Stimulated activated naive B cell treated with anti-CD40 and anti-IgM and Interleukin-4, amounts not matched to agents 10 μg/mL and 1 μg/mL and 100 μg/mL, for 72 hours (primary cell): Measurements from ENCODE around the gene METAP2.

Experiments used
- ATAC-seq, 2 donors: fragments of 150-1000 bp; cut with Tn5 transposase; replicated peaks; 2 replicates each; pipeline ENCODE4 v1.10.0; 2021; ENCODE audit warnings: moderate library complexity in 1 of 2
- DNase-seq: peaks from one replicate; pipeline ENCODE4 v3.0.0; 2021
- H3K27ac Mint-ChIP-seq: one replicate; pipeline ENCODE4 v1.8.0; 2022; ENCODE audit warnings: mild to moderate bottlenecking, mixed read lengths
- H3K27me3 Mint-ChIP-seq, 2 donors: one replicate each; pipeline ENCODE4 v1.8.0; 2022; ENCODE audit warnings: mixed read lengths in 2 of 2
- H3K36me3 Mint-ChIP-seq, 2 donors: one replicate each; pipeline ENCODE4 v1.8.0; 2022; ENCODE audit warnings: mixed read lengths in 2 of 2, mild to moderate bottlenecking in 1 of 2
- H3K4me1 Mint-ChIP-seq, 2 donors: one replicate each; pipeline ENCODE4 v1.8.0; 2022; ENCODE audit warnings: mixed read lengths in 2 of 2, mild to moderate bottlenecking in 1 of 2
- H3K4me3 Mint-ChIP-seq, 2 donors: one replicate each; pipeline ENCODE4 v1.8.0; 2022; ENCODE audit warnings: mild to moderate bottlenecking in 2 of 2, mixed read lengths in 2 of 2, moderate library complexity in 1 of 2
- H3K9me3 Mint-ChIP-seq, 2 donors: one replicate each; pipeline ENCODE4 v1.8.0; 2022; ENCODE audit warnings: mixed read lengths in 2 of 2, mild to moderate bottlenecking in 1 of 2

METAP2 gene

GRCh38 chr12:95509300-95509699, 35.3 kb downstream of the METAP2 start:
- Mint-ChIP-seq H3K27me3 (no peaks in the 10 kb centered on the region), H3K4me1 (peaks cover 3 to 4% of the 10 kb centered on the region in 2 donors), H3K4me3 (no peak overlapping the region), H3K27ac (no peak overlapping the region), H3K36me3 (peaks cover 47 to 65% of the 10 kb centered on the region in 2 donors), H3K9me3 (no peaks in the 10 kb centered on the region)
- ATAC-seq: no peak
- no peak for DNase-seq

- Mint-ChIP-seq H3K27ac (no peak overlapping the region), H3K4me1 (peaks cover 3 to 4% of the 10 kb centered on the region in 2 donors), H3K27me3 (no peaks in the 10 kb centered on the region), H3K4me3 (no peak overlapping the region), H3K36me3 (peaks cover 41 to 50% of the 10 kb centered on the region in 2 donors), H3K9me3 (no peaks in the 10 kb centered on the region)
- no peak for ATAC-seq
- DNase-seq: no peak
Measured at GRCh38 chr12:95511977-95512376, 38.0 kb downstream of the METAP2 start.

- Mint-ChIP-seq H3K4me3 (no peak overlapping the region), H3K27ac (no peak overlapping the region), H3K4me1 (peaks cover 1 to 2% of the 10 kb centered on the region in 2 donors), H3K9me3 (no peaks in the 10 kb centered on the region), H3K36me3 (peaks cover 34 to 39% of the 10 kb centered on the region in 2 donors), H3K27me3 (no peaks in the 10 kb centered on the region)
- ATAC-seq: no peak
- DNase-seq: no peak
Measured at GRCh38 chr12:95513599-95513998, 39.6 kb downstream of the METAP2 start.

GRCh38 chr12:95515197-95515596, 41.2 kb downstream of the METAP2 start:
- DNase-seq (no peak), ATAC-seq (no peak)
- Mint-ChIP-seq H3K9me3 (no peaks in the 10 kb centered on the region), H3K27me3 (no peaks in the 10 kb centered on the region), H3K4me1 (peaks cover 0 to 2% of the 10 kb centered on the region in 2 donors), H3K27ac (no peak overlapping the region), H3K4me3 (no peak overlapping the region), H3K36me3 (peaks cover 28 to 34% of the 10 kb centered on the region in 2 donors)

DNA sequence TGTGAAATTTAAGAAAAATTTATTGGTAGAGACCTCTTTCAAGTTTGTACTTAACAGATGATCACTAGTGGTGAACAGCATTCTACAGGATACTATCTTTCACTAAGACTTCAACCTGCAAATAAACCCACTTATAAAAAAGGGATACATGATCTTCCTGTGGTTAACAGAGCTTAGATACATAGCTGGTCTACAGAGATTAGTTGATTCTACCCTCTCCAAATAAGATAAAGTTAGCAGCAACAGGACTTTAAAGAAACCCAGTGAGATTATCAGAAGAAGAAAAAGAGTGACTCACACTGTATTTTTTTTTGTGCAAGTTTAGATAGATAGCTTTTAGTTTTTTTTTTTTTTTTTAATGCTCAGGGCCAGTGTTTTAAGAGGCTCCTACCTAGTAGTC, 42.8 kb downstream of the METAP2 start:
- DNase-seq (no peak), ATAC-seq (no peak)
- Mint-ChIP-seq H3K36me3 (peaks cover 28 to 31% of the 10 kb centered on the region in 2 donors), H3K4me3 (no peak overlapping the region), H3K27me3 (no peaks in the 10 kb centered on the region), H3K4me1 (peaks cover 0 to 2% of the 10 kb centered on the region in 2 donors), H3K27ac (no peak overlapping the region), H3K9me3 (no peaks in the 10 kb centered on the region)

- DNase-seq: no peak
- H3K36me3 Mint-ChIP-seq: peaks cover 23 to 26% of the 10 kb centered on the region in 2 donors
- no peaks in the 10 kb centered on the region for H3K9me3 Mint-ChIP-seq
- no peak overlapping the region for H3K4me3 Mint-ChIP-seq
- no peak overlapping the region for H3K27ac Mint-ChIP-seq
- no peak for ATAC-seq
- no peaks in the 10 kb centered on the region for H3K27me3 Mint-ChIP-seq
- peaks cover 0 to 2% of the 10 kb centered on the region in 2 donors for H3K4me1 Mint-ChIP-seq
Measured at GRCh38 chr12:95517246-95517645, 43.3 kb downstream of the METAP2 start.

DNA sequence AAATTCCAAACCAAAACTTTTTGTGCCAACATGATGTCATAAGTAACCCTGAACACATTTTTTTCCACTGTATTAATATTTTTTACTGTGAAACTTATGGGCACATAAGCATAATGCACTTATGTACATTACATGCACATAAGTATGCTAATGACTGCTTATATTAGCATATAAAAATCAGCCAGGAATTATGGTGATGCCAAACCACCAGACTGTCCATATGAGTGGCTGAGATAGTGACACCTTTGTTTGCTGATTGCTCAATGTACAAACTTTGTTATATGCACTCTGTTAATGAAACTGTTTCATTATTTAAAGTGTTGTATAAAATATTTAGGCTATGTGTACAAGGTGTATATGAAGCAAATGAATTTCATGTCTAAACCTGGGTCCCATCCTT, 45.0 kb downstream of the METAP2 start:
- no peak overlapping the region for H3K4me3 Mint-ChIP-seq
- DNase-seq: no peak
- peaks cover 13 to 16% of the 10 kb centered on the region in 2 donors for H3K36me3 Mint-ChIP-seq
- no peaks in the 10 kb centered on the region for H3K27me3 Mint-ChIP-seq
- peaks cover 0 to 2% of the 10 kb centered on the region in 2 donors for H3K4me1 Mint-ChIP-seq
- H3K9me3 Mint-ChIP-seq: no peaks in the 10 kb centered on the region
- ATAC-seq: no peak
- H3K27ac Mint-ChIP-seq: no peak overlapping the region

GRCh38 chr12:95520816-95521215, 46.9 kb downstream of the METAP2 start:
- Mint-ChIP-seq H3K9me3 (no peaks in the 10 kb centered on the region), H3K27ac (no peak overlapping the region), H3K36me3 (peaks cover 9 to 12% of the 10 kb centered on the region in 2 donors), H3K4me1 (peaks cover 0 to 2% of the 10 kb centered on the region in 2 donors), H3K4me3 (no peak overlapping the region), H3K27me3 (no peaks in the 10 kb centered on the region)
- ATAC-seq (no peak), DNase-seq (no peak)

GRCh38 chr12:95522692-95523091, 48.7 kb downstream of the METAP2 start:
- no peaks in the 10 kb centered on the region for H3K9me3 Mint-ChIP-seq
- H3K27ac Mint-ChIP-seq: no peak overlapping the region
- ATAC-seq: no peak
- H3K4me1 Mint-ChIP-seq: peaks cover 0 to 2% of the 10 kb centered on the region in 2 donors
- no peak for DNase-seq
- H3K36me3 Mint-ChIP-seq: peaks cover 9 to 12% of the 10 kb centered on the region in 2 donors
- no peak overlapping the region for H3K4me3 Mint-ChIP-seq
- no peaks in the 10 kb centered on the region for H3K27me3 Mint-ChIP-seq

GRCh38 chr12:95528431-95528830, 54.5 kb downstream of the METAP2 start:
- H3K27me3 Mint-ChIP-seq: no peaks in the 10 kb centered on the region
- no peak overlapping the region for H3K27ac Mint-ChIP-seq
- H3K4me1 Mint-ChIP-seq: no peaks in the 10 kb centered on the region
- no peaks in the 10 kb centered on the region for H3K9me3 Mint-ChIP-seq
- no peaks in the 10 kb centered on the region for H3K36me3 Mint-ChIP-seq
- DNase-seq: no peak
- no peak for ATAC-seq
- H3K4me3 Mint-ChIP-seq: no peak overlapping the region

DNA sequence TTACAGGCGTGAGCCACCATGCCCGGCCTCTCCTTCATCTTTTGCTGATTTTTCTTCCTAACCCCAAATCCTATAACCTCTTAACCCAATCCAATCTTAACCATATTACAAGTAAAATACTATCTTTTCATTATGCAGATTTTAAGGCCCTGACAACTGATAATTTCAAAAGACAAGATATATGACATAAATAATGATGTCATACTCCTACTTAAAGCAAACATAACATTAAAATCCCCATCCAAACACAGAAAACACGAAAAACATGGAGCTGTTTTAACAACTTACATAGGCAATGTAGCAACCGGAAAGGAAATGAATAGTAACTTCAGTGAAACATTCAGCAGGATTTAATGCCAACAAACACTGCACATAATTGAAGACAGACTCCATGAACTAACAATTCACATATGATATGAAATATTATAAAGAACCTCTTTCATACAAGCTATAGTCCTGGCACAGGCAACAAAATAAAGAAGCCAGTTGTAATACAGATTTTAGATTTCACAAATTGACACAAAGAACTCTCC, 55.8 kb downstream of the METAP2 start:
- no peak overlapping the region for H3K27ac Mint-ChIP-seq
- no peaks in the 10 kb centered on the region for H3K27me3 Mint-ChIP-seq
- peaks cover 0 to 2% of the 10 kb centered on the region in 2 donors for H3K4me1 Mint-ChIP-seq
- H3K4me3 Mint-ChIP-seq: no peak overlapping the region
- ATAC-seq (no peak), DNase-seq (no peak)
- H3K9me3 Mint-ChIP-seq: no peaks in the 10 kb centered on the region
- no peaks in the 10 kb centered on the region for H3K36me3 Mint-ChIP-seq

- H3K4me3 Mint-ChIP-seq: no peak overlapping the region
- no peak for ATAC-seq
- peaks cover 0 to 2% of the 10 kb centered on the region in 2 donors for H3K4me1 Mint-ChIP-seq
- no peak for DNase-seq
- H3K27me3 Mint-ChIP-seq: no peaks in the 10 kb centered on the region
- no peaks in the 10 kb centered on the region for H3K36me3 Mint-ChIP-seq
- no peaks in the 10 kb centered on the region for H3K9me3 Mint-ChIP-seq
- H3K27ac Mint-ChIP-seq: no peak overlapping the region
Measured at GRCh38 chr12:95532851-95533250, 58.9 kb downstream of the METAP2 start.

DNA sequence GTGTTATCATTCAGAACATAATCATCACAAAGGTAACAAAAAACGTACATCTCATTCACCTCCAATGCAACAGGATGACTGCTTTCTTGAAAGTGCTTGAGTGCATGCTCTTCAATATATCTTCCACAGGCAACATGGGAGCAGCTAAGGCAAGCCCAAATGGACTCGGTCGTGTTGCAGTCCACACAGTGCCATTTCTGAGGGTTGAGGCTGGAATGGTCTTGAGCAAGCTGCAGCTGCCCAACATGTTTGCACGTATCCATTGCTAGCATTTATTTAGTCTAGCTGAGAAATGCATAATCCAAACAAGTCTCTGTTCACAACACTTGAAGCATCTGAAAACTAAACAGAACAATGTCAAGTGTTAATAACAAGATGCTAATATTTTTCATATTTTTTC, 60.0 kb downstream of the METAP2 start:
- no peak overlapping the region for H3K4me3 Mint-ChIP-seq
- no peak overlapping the region for H3K27ac Mint-ChIP-seq
- no peak for DNase-seq
- peaks cover 0 to 2% of the 10 kb centered on the region in 2 donors for H3K4me1 Mint-ChIP-seq
- H3K27me3 Mint-ChIP-seq: no peaks in the 10 kb centered on the region
- no peaks in the 10 kb centered on the region for H3K9me3 Mint-ChIP-seq
- ATAC-seq: no peak
- no peaks in the 10 kb centered on the region for H3K36me3 Mint-ChIP-seq

GRCh38 chr12:95538006-95538405, 64.1 kb downstream of the METAP2 start:
- DNase-seq (no peak), ATAC-seq (no peak)
- Mint-ChIP-seq H3K27me3 (no peaks in the 10 kb centered on the region), H3K4me3 (no peak overlapping the region), H3K27ac (no peak overlapping the region), H3K36me3 (no peaks in the 10 kb centered on the region), H3K4me1 (peaks cover 0 to 2% of the 10 kb centered on the region in 2 donors), H3K9me3 (no peaks in the 10 kb centered on the region)

DNA sequence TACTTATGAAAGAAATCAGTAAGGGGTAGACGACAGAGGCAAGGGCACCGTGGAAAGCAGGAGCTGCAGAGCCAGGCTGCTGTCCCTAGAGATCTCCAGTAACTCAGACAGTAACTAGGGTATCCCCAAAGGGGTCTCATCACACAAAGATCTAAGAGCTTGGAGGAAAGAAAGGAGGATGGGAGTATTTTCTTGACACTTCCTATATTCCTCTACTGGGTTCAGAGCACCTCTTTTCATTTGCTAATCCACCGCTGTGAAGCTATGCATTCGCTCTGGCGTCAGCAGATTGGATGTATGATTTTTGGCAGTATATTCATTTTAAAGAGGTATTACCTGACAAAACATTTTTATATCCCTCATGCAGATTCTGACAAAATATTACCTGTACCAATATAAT, 64.7 kb downstream of the METAP2 start:
- H3K27me3 Mint-ChIP-seq: no peaks in the 10 kb centered on the region

GRCh38 chr12:95541436-95541835, 67.5 kb downstream of the METAP2 start:
- no peaks in the 10 kb centered on the region for H3K9me3 Mint-ChIP-seq
- H3K4me3 Mint-ChIP-seq: no peak overlapping the region
- ATAC-seq: no peak
- DNase-seq: no peak
- no peaks in the 10 kb centered on the region for H3K27me3 Mint-ChIP-seq
- H3K27ac Mint-ChIP-seq: no peak overlapping the region
- H3K36me3 Mint-ChIP-seq: no peaks in the 10 kb centered on the region
- peaks cover 0 to 3% of the 10 kb centered on the region in 2 donors for H3K4me1 Mint-ChIP-seq

More for the DNA sequence above, 64.7 kb downstream of the METAP2 start:
- ATAC-seq (no peak), DNase-seq (no peak)
- peaks cover 0 to 2% of the 10 kb centered on the region in 2 donors for H3K4me1 Mint-ChIP-seq
- no peaks in the 10 kb centered on the region for H3K9me3 Mint-ChIP-seq
- no peaks in the 10 kb centered on the region for H3K36me3 Mint-ChIP-seq
- H3K27ac Mint-ChIP-seq: no peak overlapping the region
- no peak overlapping the region for H3K4me3 Mint-ChIP-seq
